ENCODE data around the gene ZNRF3. TPM values are rescaled to one million over a fixed set of nuclear protein-coding genes. Genes with fewer than 3 reads are reported as not detected.

ZNRF3 gene
- total RNA-seq, 1 donor from 2014 or later, result 7.3 TPM

GRCh38 chr22:28949788-28950187 lies 66.4 kb downstream of the ZNRF3 start:
- FAIRE-seq, result no peak
- DNase-seq (ENCODE audit: low spot score in 2 of 2), result no peak

- DNase-seq (ENCODE audit: low spot score in 2 of 2), result no peak
- FAIRE-seq, result no peak
These were observed 67.4 kb downstream of the ZNRF3 start for GRCh38 chr22:28950617-28951411.

- no peak for FAIRE-seq
These were observed 68.2 kb downstream of the ZNRF3 start for GRCh38 chr22:28951530-28951929.

GRCh38 chr22:28951969-28952521 lies 68.7 kb downstream of the ZNRF3 start:
- DNase-seq (ENCODE audit: low spot score in 2 of 2) (no peak), FAIRE-seq (no peak)

More at GRCh38 chr22:28951530-28951929, 68.2 kb downstream of the ZNRF3 start:
- no peak for DNase-seq (ENCODE audit: low spot score in 2 of 2)

GRCh38 chr22:28952857-28953256 lies 69.5 kb downstream of the ZNRF3 start:
- FAIRE-seq (no peak), DNase-seq (ENCODE audit: low spot score in 2 of 2) (no peak)

- DNase-seq (ENCODE audit: low spot score in 2 of 2) (no peak), FAIRE-seq (no peak)
These were observed 70.0 kb downstream of the ZNRF3 start for GRCh38 chr22:28953403-28953802.

GRCh38 chr22:28953976-28954880 lies 70.9 kb downstream of the ZNRF3 start:
- no peak for FAIRE-seq
- DNase-seq (ENCODE audit: low spot score in 2 of 2), result no peak

GRCh38 chr22:28955817-28956216 lies 72.4 kb downstream of the ZNRF3 start:
- DNase-seq (ENCODE audit: low spot score in 2 of 2), result no peak
- no peak for FAIRE-seq

GRCh38 chr22:28956506-28956905 lies 73.1 kb downstream of the ZNRF3 start:
- FAIRE-seq (no peak), DNase-seq (ENCODE audit: low spot score in 2 of 2) (no peak)

GRCh38 chr22:28958611-28959010 lies 75.2 kb downstream of the ZNRF3 start:
- FAIRE-seq, result no peak
- no peak for DNase-seq (ENCODE audit: low spot score in 2 of 2)

- no peak for DNase-seq (ENCODE audit: low spot score in 2 of 2)
- FAIRE-seq, result no peak
These were observed 78.7 kb downstream of the ZNRF3 start for GRCh38 chr22:28962042-28962554.

GRCh38 chr22:28963362-28963761 lies 80.0 kb downstream of the ZNRF3 start:
- FAIRE-seq, result no peak
- no peak for DNase-seq (ENCODE audit: low spot score in 2 of 2)

- DNase-seq (ENCODE audit: low spot score in 2 of 2) (no peak), FAIRE-seq (no peak)
These were observed 83.8 kb downstream of the ZNRF3 start for GRCh38 chr22:28967163-28967665.

- FAIRE-seq, result no peak
- no peak for DNase-seq (ENCODE audit: low spot score in 2 of 2)
These were observed 84.6 kb downstream of the ZNRF3 start for GRCh38 chr22:28967969-28968368.

GRCh38 chr22:28969401-28970168 lies 86.2 kb downstream of the ZNRF3 start:
- DNase-seq (ENCODE audit: low spot score in 2 of 2), result no peak
- FAIRE-seq, result no peak

GRCh38 chr22:28973352-28973751 lies 90.0 kb downstream of the ZNRF3 start:
- FAIRE-seq, result no peak

GRCh38 chr22:28977060-28977459 lies 93.7 kb downstream of the ZNRF3 start:
- no peak for FAIRE-seq
- DNase-seq (ENCODE audit: low spot score in 2 of 2), result no peak

More at GRCh38 chr22:28973352-28973751, 90.0 kb downstream of the ZNRF3 start:
- no peak for DNase-seq (ENCODE audit: low spot score in 2 of 2)

GRCh38 chr22:28977481-28977971 lies 94.2 kb downstream of the ZNRF3 start:
- DNase-seq (ENCODE audit: low spot score in 2 of 2), result no peak
- FAIRE-seq, result no peak

- FAIRE-seq (no peak), DNase-seq (ENCODE audit: low spot score in 2 of 2) (peak in 1 of 2 donors; percentile 22)
These were observed 94.8 kb downstream of the ZNRF3 start for GRCh38 chr22:28978158-28978557.
